Heart left ventricle (tissue), 16 donors: Measurements from ENCODE around the gene BRCA2. TPM values are rescaled to one million over a fixed set of nuclear protein-coding genes. Genes with fewer than 3 reads are reported as not detected.

Experiments used
- ATAC-seq, 4 donors: fragments of 200-7000 bp; cut with Tn5 transposase; one replicate each; pipeline ENCODE4 v1.9.1; 2020 to 2022; ENCODE audit warnings: moderate library complexity in 4 of 4, mild to moderate bottlenecking in 3 of 4, moderate number of reproducible peaks in 1 of 4
- DNase-seq, 5 donors: peaks; one replicate each; pipeline ENCODE4 v3.0.0-alpha.2; 2020
- H3K27ac ChIP-seq, 12 donors: fragments of 200-600 bp; sonication (generic) in 4 of 12; one replicate each; pipeline versions ENCODE4 v1.5.0 to v1.8.0; 2016 to 2022; ENCODE audit warnings: mild to moderate bottlenecking in 2 of 12
- H3K27me3 ChIP-seq, 9 donors: fragments of 200-600 bp; sonication (generic) in 2 of 9; one replicate each; pipeline versions ENCODE4 v1.5.1 to v1.8.0; 2016 to 2022; ENCODE audit warnings: mild to moderate bottlenecking in 3 of 9
- H3K36me3 ChIP-seq, 9 donors: fragments of 200-600 bp; sonication (generic) in 2 of 9; one replicate each; pipeline versions ENCODE4 v1.5.0 to v1.8.0; 2018 to 2022; ENCODE audit warnings: mild to moderate bottlenecking in 2 of 9
- H3K4me1 ChIP-seq, 12 donors: fragments of 200-600 bp; sonication (generic) in 4 of 12; one replicate each; pipeline versions ENCODE4 v1.5.0 to v1.8.0; 2016 to 2022; ENCODE audit warnings: mild to moderate bottlenecking in 3 of 12
- H3K4me3 ChIP-seq, 12 donors: fragments of 200-600 bp; sonication (generic) in 4 of 12; one replicate each; pipeline versions ENCODE4 v1.5.0 to v1.8.0; 2017 to 2022; ENCODE audit warnings: mild to moderate bottlenecking in 9 of 12, moderate library complexity in 4 of 12
- H3K9me3 ChIP-seq, 12 donors: fragments of 200-600 bp; sonication (generic) in 4 of 12; one replicate each; pipeline versions ENCODE4 v1.5.0 to v1.8.0; 2016 to 2022; ENCODE audit warnings: mild to moderate bottlenecking in 1 of 12
- CTCF ChIP-seq, 12 donors: fragments of 200-600 bp; sonication (generic) in 4 of 12; IDR thresholded peaks; one replicate each; pipeline versions ENCODE4 v1.5.0 to v1.8.0; 2018 to 2022; ENCODE audit warnings: antibody characterized with exemption in 12 of 12, mild to moderate bottlenecking in 5 of 12
- POLR2A ChIP-seq, 2 donors: fragments of 450-650 bp; IDR thresholded peaks; one replicate each; pipeline ENCODE4 v1.6.1; 2017; ENCODE audit warnings: antibody characterized with exemption in 2 of 2, mild to moderate bottlenecking in 2 of 2, moderate library complexity in 2 of 2
- WGBS, 4 donors: extraction: QIAGEN DNeasy Blood & Tissue Kit in 2 of 4; methylation state at CpG; one replicate each; pipeline versions ENCODE4 v1.1.5 to v1.1.7; 2013 to 2018; 5-methylcytosine and 5-hydroxymethylcytosine counted together
- intact Hi-C, 10 donors: fragments of 100-400 bp; cut with DNase I; formaldehyde crosslinking; loops; one replicate each; pipeline versions ENCODE4 v1.11.1 to v1.14.2; 2022
- polyA plus RNA-seq, 2 donors: library from polyadenylated mRNA; stranded (reverse); fragments of 200-250 nt; gene quantifications; one replicate each; pipeline ENCODE4 v1.2.3, GENCODE V29; 2013
- total RNA-seq, 9 donors: library from RNA; depleted of rRNA in 2 of 9; stranded (reverse); fragments of >200 nt in 2 of 9; fragmentation: NEBNext Ultra II Directional in 3 of 9; extraction: Animal tissue kit (Norgen Biotek cat#: 25700) in 3 of 9; gene quantifications; one replicate each; pipeline versions ENCODE4 v1.1.0 to v1.2.4, GENCODE V29; 2016 to 2023
- donor health status: ischemic (EF 13 %, LVEDD 7.1; RV severe dilation, severe dysfunction).
- donor health status: healthy with polysubstance abuse.
- donor health status: DM: no; HTN: yes; CAD: no.
- donor health status: DM: no; HTN: no; CAD: no.
- donor health status: ischemic (EF 25% LVEDD 6.9; RV normal size, moderate dysfunction).
- donor health status: ischemic (EF 25% LVEDD 5.7; RV mildly dilated, moderate dysfunction).
- donor health status: healthy.
- donor health status: DM: yes; HTN: yes; CAD: no.
- donor health status: ischemic (EF 35%, LVEDD 5.7; RV mildly dilated, moderate dysfunction).
- donor health status: nonischemic (EF 11% LVEDD 7.7; RV severe dilation, severe dysfunction).
- donor health status: DM: yes; HTN: yes; CAD: no.
- donor health status: PGD.
- donor health status: ischemic (EF 29% LVEDD 5.4; RV normal size, mild dysfunction).
- donor health status: nonischemic (EF 23%, LVEDD 6.1; RV moderate dilation, normal function).

The BRCA2 gene
- total and polyA plus RNA-seq, 11 donors: 0.04 to 5.2 (median 0.28) TPM

GRCh38 chr13:32390048-32390447 lies 74.7 kb downstream of the BRCA2 start:
- 77 to 97% (median 82%) methylated on average over 4 of the region's 4 CpGs for WGBS, 4 donors
- Histone ChIP-seq H3K9me3 (no peaks in the 10 kb centered on the region), H3K27me3 (no peaks in the 10 kb centered on the region), H3K4me3 (no peak overlapping the region), H3K27ac (no peak overlapping the region), H3K36me3 (peaks cover 0 to 2% (median 0%) of the 10 kb centered on the region in 9 donors), H3K4me1 (no peaks in the 10 kb centered on the region)
- intact Hi-C loops: no loop called here
- no peak for TF ChIP-seq CTCF (IDR thresholded peaks at IDR 0.05)
- no peak for TF ChIP-seq POLR2A (IDR thresholded peaks at IDR 0.05)
- ATAC-seq (no peak), DNase-seq (no peak)

- Histone ChIP-seq H3K9me3 (no peaks in the 10 kb centered on the region), H3K27me3 (no peaks in the 10 kb centered on the region), H3K27ac (no peak overlapping the region), H3K4me3 (no peak overlapping the region), H3K4me1 (no peaks in the 10 kb centered on the region), H3K36me3 (no peaks in the 10 kb centered on the region)
- TF ChIP-seq CTCF (IDR thresholded peaks at IDR 0.05): no peak
- no peak for TF ChIP-seq POLR2A (IDR thresholded peaks at IDR 0.05)
- DNase-seq (no peak), ATAC-seq (no peak)
- 82 to 100% (median 90%) methylated on average over 1 of the region's 1 CpG for whole genome bisulfite sequencing, 4 donors
- intact Hi-C loops: no loop called here
Measured at GRCh38 chr13:32390484-32390883, 75.2 kb downstream of the BRCA2 start.

- Histone ChIP-seq H3K27ac (no peak overlapping the region), H3K27me3 (no peaks in the 10 kb centered on the region), H3K9me3 (no peaks in the 10 kb centered on the region), H3K4me1 (no peaks in the 10 kb centered on the region), H3K36me3 (peaks cover 0 to 2% (median 0%) of the 10 kb centered on the region in 9 donors), H3K4me3 (no peak overlapping the region)
- intact Hi-C loops: no loop called here
- TF ChIP-seq CTCF (IDR thresholded peaks at IDR 0.05) (no peak), POLR2A (IDR thresholded peaks at IDR 0.05) (no peak)
- no peak for DNase-seq
- no peak for ATAC-seq
- WGBS, 4 donors: 73 to 84% (median 75%) methylated on average over 4 of the region's 4 CpGs
Measured at GRCh38 chr13:32391101-32391619, 75.9 kb downstream of the BRCA2 start.

GRCh38 chr13:32403108-32403507 lies 87.8 kb downstream of the BRCA2 start:
- no peaks in the 10 kb centered on the region for H3K9me3 ChIP-seq
- DNase-seq: no peak
- intact Hi-C loops: no loop called here
- H3K27ac ChIP-seq: no peak overlapping the region
- no peaks in the 10 kb centered on the region for H3K27me3 ChIP-seq
- no peak for ATAC-seq
- H3K4me1 ChIP-seq: no peaks in the 10 kb centered on the region
- no peak for TF ChIP-seq CTCF (IDR thresholded peaks at IDR 0.05)
- no peak for TF ChIP-seq POLR2A (IDR thresholded peaks at IDR 0.05)
- peaks cover 0 to 69% (median 48%) of the 10 kb centered on the region in 9 donors for H3K36me3 ChIP-seq
- 89 to 95% (median 92%) methylated on average over 4 of the region's 4 CpGs for WGBS, 4 donors
- no peak overlapping the region for H3K4me3 ChIP-seq
